ENCODE data around the gene THADA.

- no peak for TF ChIP-seq CTCF (IDR thresholded peaks at IDR 0.05; ENCODE audit: borderline replicate concordance, extremely low read depth, low read length, poor library complexity, severe bottlenecking)
- no peak for TF ChIP-seq EZH2 (IDR thresholded peaks at IDR 0.05; ENCODE audit: borderline replicate concordance, low read depth, low read length, severe bottlenecking)
Measured at GRCh38 chr2:43569921-43570320, 25.9 kb downstream of the THADA start.
